Spinal cord (tissue), 10 donors: Measurements from ENCODE around the gene VPS4A. TPM values are rescaled to one million over a fixed set of nuclear protein-coding genes. Genes with fewer than 3 reads are reported as not detected.
A peak's percentile ranks its signal among the peaks of the same experiment; 100 is the strongest.
"Not testable (repeated sequence)": the region's sequence is repeated elsewhere in the genome, so short reads cannot be mapped to it uniquely, and the experiment has no call there.

Source experiments
- DNase-seq, 6 donors: peaks; one replicate each; pipeline versions ENCODE4 v3.0.0 to v3.0.0-alpha.2; 2013 to 2015; ENCODE audit warnings: low spot score in 6 of 6, low read depth in 4 of 6
- H3K27ac ChIP-seq: one replicate; pipeline ENCODE4 v1.5.1; 2013; ENCODE audit warnings: low read depth, low read length, control low read depth
- H3K27me3 ChIP-seq: one replicate; pipeline ENCODE4 v1.6.1; 2013; ENCODE audit warnings: low read length; ENCODE audit not compliant: control insufficient read depth, insufficient read depth
- H3K36me3 ChIP-seq: one replicate; pipeline ENCODE4 v1.6.1; 2013; ENCODE audit warnings: low read length; ENCODE audit not compliant: control insufficient read depth, insufficient read depth
- H3K4me1 ChIP-seq: one replicate; pipeline ENCODE4 v1.6.1; 2013; ENCODE audit warnings: low read length; ENCODE audit not compliant: control insufficient read depth, insufficient read depth
- H3K4me3 ChIP-seq: one replicate; pipeline ENCODE4 v1.5.1; 2013; ENCODE audit warnings: low read depth, low read length, control low read depth
- H3K9me3 ChIP-seq: one replicate; pipeline ENCODE4 v1.6.1; 2013; ENCODE audit warnings: low read length; ENCODE audit not compliant: control insufficient read depth, insufficient read depth
- WGBS: methylation state at CpG from one replicate; pipeline ENCODE4 v1.1.5; 2013; ENCODE audit warnings: missing lambda C conversion rate; ENCODE audit not compliant: insufficient coverage; 5-methylcytosine and 5-hydroxymethylcytosine counted together
- polyA plus RNA-seq, 2 donors: library from polyadenylated mRNA; unstranded; fragments of 120-200 nt; gene quantifications; one replicate each; pipeline ENCODE4 v1.2.1, GENCODE V29; 2013; ENCODE audit not compliant: insufficient read length in 2 of 2
- total RNA-seq, 2 donors: library from RNA; depleted of rRNA in 1 of 2; stranded (reverse); fragments of 120-200 nt in 1 of 2; fragments of >200 nt in 1 of 2; gene quantifications; one replicate each; pipeline versions ENCODE4 v1.2.3 to v1.2.4, GENCODE V29; 2013 to 2014
- donor health status: healthy.

The VPS4A gene
- total and polyA plus RNA-seq, 4 donors, result 23.3 to 76.2 (median 45.6) TPM

DNA sequence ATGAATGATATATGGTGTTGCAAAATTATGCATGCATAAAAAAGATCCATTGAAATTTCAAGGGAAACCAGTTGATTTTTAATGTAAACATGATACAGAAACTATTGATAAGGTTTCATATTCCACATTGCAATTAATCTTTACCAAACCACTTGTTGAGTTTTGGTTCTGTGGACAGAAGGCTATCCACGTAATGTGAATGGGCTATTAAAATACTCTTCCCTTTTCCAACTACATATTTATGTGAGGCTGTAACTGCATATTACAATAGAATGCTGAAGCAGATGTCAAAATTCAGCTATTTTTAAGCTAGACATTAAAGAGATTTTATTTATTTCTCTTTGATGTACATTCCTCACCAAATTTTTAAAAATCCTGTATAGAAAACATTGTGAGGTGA is 33.7 kb upstream of the VPS4A start:
- H3K36me3 ChIP-seq, result no peaks in the 10 kb centered on the region
- no peak overlapping the region for H3K27ac ChIP-seq
- no peak overlapping the region for H3K4me3 ChIP-seq
- no peak for DNase-seq
- no CpG with 5 or more reads among the region's 1 CpG for WGBS
- no peaks in the 10 kb centered on the region for H3K27me3 ChIP-seq
- no peaks in the 10 kb centered on the region for H3K9me3 ChIP-seq
- no peaks in the 10 kb centered on the region for H3K4me1 ChIP-seq

DNA sequence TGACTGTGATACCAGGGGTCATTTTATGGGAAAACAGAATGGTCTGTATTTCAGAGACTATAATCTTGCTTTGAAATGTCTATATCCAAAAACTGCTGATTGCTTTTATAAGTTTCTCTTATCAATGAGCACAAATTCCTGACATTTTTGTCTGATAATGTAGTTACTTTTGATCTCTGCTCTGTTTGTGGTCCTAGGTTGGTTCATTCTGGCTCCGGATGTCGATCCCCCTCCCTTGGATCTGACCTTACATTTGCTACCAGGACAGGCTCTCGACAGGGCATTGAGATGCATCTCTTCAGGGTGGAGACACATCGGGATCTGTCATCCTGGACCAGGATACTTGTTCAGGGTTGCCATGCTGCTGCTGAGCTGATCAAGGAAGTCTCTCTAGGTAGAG is 27.3 kb upstream of the VPS4A start:
- no peak for DNase-seq
- no peaks in the 10 kb centered on the region for H3K27me3 ChIP-seq
- H3K4me3 ChIP-seq, result no peak overlapping the region
- no peak overlapping the region for H3K27ac ChIP-seq
- H3K36me3 ChIP-seq, result peaks cover 8% of the 10 kb centered on the region
- H3K9me3 ChIP-seq, result no peaks in the 10 kb centered on the region
- 100% methylated on average over 2 of the region's 4 CpGs for WGBS
- no peaks in the 10 kb centered on the region for H3K4me1 ChIP-seq

DNA sequence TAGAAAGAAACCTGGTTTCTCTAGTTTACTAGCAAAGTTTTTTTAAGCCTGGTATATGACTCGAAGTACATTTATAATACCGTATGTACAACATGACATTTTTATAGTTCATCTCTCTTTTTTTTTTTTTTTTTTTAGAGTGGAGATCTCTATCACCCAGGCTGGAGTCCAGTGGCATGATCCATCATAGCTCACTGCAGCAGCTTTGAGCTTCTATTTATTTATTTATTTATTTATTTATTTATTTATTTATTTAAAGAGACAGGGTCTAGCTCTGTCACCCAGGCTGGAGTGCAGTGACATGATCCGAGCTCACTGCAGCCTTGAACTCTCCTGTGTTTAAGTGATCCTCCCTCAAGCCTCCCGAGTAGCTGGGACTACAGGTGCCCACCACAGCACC is 25.9 kb upstream of the VPS4A start:
- Histone ChIP-seq H3K36me3 (peaks cover 8% of the 10 kb centered on the region), H3K9me3 (no peaks in the 10 kb centered on the region), H3K27me3 (no peaks in the 10 kb centered on the region), H3K27ac (no peak overlapping the region), H3K4me1 (no peaks in the 10 kb centered on the region), H3K4me3 (no peak overlapping the region)
- no CpG with 5 or more reads among the region's 4 CpGs for WGBS
- DNase-seq, result no peak

DNA sequence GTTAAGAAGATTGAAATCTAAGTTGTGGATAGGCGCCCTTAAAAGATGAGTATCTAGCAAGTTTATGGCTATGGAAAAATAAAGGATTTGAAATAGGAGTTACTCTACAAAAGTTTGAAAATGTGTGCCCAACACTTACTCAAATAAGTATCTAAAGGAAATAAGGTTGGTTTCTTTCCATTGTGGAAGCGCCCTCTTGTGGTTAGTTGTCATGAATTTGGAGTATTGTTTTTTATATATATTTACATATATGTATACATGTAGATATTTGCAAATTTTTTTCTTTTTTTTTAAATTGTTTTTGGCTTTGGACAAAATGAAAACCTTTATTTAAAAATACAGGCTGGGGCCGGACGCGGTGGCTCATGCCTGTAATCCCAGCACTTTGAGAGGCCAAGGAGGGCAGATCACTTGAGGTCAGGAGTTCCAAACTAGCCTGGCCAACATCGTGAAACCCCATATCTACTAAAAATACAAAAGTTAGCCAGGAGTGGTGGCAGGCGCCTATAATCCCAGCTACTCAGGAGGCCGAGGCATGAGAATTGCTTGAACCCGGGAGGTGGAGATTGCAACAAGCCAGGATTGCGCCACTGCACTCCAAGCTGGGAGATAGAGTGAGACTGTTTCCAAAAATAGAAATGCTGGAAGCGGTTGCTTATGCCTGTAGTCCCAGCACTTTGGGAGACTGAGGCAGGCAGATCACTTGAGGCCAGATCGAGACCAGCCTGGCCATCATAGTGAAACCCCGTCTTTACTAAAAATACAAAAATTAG is 24.0 kb upstream of the VPS4A start:
- peak in 5 of 6 donors; percentile 55 to 94 (median 76) for DNase-seq
- WGBS, result 89% methylated on average over 8 of the region's 13 CpGs
- no peaks in the 10 kb centered on the region for H3K4me1 ChIP-seq
- H3K27ac ChIP-seq, result no peak overlapping the region
- no peaks in the 10 kb centered on the region for H3K27me3 ChIP-seq
- H3K4me3 ChIP-seq, result no peak overlapping the region
- peaks cover 8% of the 10 kb centered on the region for H3K36me3 ChIP-seq
- no peaks in the 10 kb centered on the region for H3K9me3 ChIP-seq

DNA sequence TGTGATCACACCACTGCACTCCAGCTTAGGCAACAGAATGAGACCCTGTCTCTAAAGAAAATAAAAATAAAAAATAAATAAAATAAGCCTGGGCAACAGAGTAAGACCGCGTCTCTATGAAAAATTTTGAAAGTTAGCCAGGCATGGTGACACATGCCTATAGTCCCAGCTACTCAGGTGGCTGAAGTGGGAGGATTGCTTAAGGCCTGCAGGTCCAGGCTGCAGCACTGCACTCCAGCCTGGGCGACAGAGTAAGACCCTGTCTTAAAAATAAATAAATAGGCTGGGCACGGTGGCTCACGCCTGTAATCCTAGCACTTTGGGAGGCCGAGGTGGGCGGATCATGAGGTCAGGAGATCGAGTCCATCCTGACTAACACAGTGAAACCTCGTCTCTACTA is 19.5 kb upstream of the VPS4A start:
- H3K4me1 ChIP-seq, H3K9me3 ChIP-seq, H3K27me3 ChIP-seq, H3K4me3 ChIP-seq, H3K27ac ChIP-seq, H3K36me3 ChIP-seq, DNase-seq: not testable (repeated sequence)
- 96% methylated on average over 5 of the region's 9 CpGs for whole genome bisulfite sequencing

DNA sequence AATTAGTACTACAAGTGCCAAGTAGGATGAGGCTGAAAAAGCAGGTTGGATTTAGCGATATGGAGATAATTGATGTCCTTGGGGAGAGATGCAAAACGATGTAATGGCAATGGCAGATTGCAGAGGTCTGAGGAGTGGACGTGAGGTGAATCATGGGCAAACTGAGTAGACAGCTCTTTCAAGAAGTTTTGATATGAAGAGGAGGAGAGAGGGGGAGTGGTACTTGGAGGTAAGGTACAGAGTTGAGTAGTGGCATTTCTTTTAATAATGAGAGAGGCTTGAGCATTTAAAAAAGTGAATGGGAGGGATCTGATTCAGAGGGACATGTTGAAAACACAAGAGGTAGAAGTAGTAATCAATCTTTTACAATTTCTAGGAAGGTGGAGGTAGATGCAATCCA is 17.7 kb upstream of the VPS4A start:
- H3K4me1 ChIP-seq, result no peaks in the 10 kb centered on the region
- WGBS, result 53% methylated on average over 3 of the region's 3 CpGs
- no peak overlapping the region for H3K27ac ChIP-seq
- no peak overlapping the region for H3K4me3 ChIP-seq
- H3K27me3 ChIP-seq, result no peaks in the 10 kb centered on the region
- H3K9me3 ChIP-seq, result no peaks in the 10 kb centered on the region
- DNase-seq, result peak in 1 of 6 donors; percentile 5
- H3K36me3 ChIP-seq, result no peaks in the 10 kb centered on the region

DNA sequence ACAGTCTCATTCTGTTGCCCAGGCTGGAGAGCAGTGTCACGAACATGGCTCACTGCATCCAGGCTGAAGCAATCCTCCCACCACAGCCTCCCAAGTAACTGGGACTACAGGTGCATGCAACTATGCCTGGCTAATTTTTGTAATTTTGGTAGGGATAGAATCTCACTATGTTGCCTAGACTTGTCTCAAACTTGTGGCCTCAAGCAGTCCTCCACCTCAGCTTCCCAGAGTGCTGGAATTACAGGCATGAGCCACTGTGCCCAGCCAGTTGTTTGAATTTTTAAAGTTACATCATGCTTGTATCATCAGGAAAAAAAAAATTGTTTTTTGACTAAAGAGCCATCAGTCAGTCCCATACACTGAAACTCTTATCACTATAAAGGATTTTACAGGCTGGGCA is 17.1 kb upstream of the VPS4A start:
- no peaks in the 10 kb centered on the region for H3K27me3 ChIP-seq

DNA sequence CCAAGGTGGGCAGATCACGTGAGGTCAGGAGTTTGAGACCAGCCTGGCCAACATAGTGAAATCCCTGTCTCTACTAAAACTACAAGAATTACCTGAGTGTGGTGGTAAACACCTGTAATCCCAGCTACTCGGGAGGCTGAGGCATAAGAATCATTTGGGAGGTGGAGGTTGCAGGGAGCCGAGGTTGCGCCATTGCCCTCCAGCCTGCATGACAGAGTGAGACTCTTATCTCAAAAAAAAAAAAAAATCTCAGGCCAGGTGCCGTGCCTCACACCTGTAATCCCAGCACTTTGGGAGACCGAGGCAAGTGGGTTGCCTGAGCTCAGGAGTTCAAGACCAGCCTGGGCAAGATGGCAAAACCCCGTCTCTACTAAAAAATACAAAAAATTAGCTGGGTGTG is 14.4 kb upstream of the VPS4A start:
- H3K4me1 ChIP-seq, H3K27me3 ChIP-seq, H3K4me3 ChIP-seq, H3K9me3 ChIP-seq, H3K27ac ChIP-seq, DNase-seq: not testable (repeated sequence)
- WGBS, result 100% methylated on average over 2 of the region's 7 CpGs
- H3K36me3 ChIP-seq, result peaks cover 10% of the 10 kb centered on the region

More for the DNA sequence above, 17.1 kb upstream of the VPS4A start:
- H3K27ac ChIP-seq, result no peak overlapping the region
- H3K4me3 ChIP-seq, result no peak overlapping the region
- H3K4me1 ChIP-seq, result no peaks in the 10 kb centered on the region
- no CpG with 5 or more reads among the region's 1 CpG for WGBS
- no peaks in the 10 kb centered on the region for H3K9me3 ChIP-seq
- peaks cover 2% of the 10 kb centered on the region for H3K36me3 ChIP-seq
- no peak for DNase-seq

DNA sequence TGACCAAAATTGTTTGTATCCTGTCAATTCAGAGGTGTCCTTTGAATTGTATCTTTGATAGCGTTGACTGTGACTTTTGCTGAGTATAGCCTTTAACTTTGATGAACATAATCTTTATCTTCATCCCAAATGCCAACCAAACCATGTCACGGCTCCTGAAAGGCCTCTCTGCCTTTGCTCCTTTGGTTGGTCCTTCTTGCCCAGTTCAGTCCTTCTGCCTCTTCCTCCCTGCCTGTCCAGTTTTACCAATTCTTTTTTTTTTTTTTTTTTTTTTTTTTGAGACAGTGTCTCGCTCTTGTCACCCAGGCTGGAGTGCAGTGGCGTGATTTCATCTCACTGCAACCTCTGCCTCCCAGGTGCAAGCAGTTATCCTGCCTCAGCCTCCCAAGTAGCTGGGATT is 12.9 kb upstream of the VPS4A start:
- Histone ChIP-seq H3K4me1 (no peaks in the 10 kb centered on the region), H3K27me3 (no peaks in the 10 kb centered on the region), H3K27ac (no peak overlapping the region), H3K9me3 (no peaks in the 10 kb centered on the region), H3K36me3 (peaks cover 10% of the 10 kb centered on the region), H3K4me3 (no peak overlapping the region)
- DNase-seq, result no peak
- WGBS, result 86% methylated on average over 1 of the region's 4 CpGs

DNA sequence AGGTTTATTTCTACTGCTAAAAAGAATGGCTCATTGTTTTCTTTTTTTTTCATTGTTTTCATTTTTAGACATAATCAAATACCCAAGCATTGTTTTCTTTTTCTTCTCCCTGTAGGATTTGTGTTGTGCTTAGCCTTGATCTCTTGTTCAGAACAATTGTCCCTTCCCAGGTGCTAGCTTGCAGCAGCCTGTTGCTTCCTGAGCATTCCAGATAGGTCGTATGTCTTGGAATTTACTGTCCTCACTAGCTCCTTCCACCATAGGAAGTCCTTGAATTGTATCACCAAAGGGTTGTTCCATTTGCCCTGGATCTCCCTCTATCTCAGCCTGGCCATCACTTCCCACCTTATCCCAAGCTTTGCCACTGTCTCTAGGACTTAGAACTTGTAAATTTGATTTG is 10.0 kb upstream of the VPS4A start:
- DNase-seq, result no peak
- Histone ChIP-seq H3K27ac (no peak overlapping the region), H3K4me1 (no peaks in the 10 kb centered on the region), H3K4me3 (no peak overlapping the region), H3K27me3 (no peaks in the 10 kb centered on the region), H3K9me3 (no peaks in the 10 kb centered on the region), H3K36me3 (peaks cover 13% of the 10 kb centered on the region)
- 78% methylated on average over 1 of the region's 1 CpG for WGBS
